ENCODE measurements around the gene SPATA24. TPM values are rescaled to one million over a fixed set of nuclear protein-coding genes. Genes with fewer than 3 reads are reported as not detected.

SPATA24 gene
- total and polyA plus RNA-seq, 2 of the 13 experiments (the other 11 are each of a cell fraction or from before 2014, with no cell fraction given), result 6.0 to 11.1 TPM

- TF ChIP-seq AGO2 (optimal IDR thresholded peaks at IDR 0.05; ENCODE audit: low read depth, low read length), result no peak
- no peak for TF ChIP-seq ZNF546 (CRISPR knock-in tag; conservative IDR thresholded peaks at IDR 0.05)
- TF ChIP-seq CEBPG (CRISPR knock-in tag; IDR thresholded peaks at IDR 0.05), result no peak
Observed at GRCh38 chr5:139378941-139379361, 24.9 kb downstream of the SPATA24 start (continued).

- ATAC-seq, result no peak
- H3K4me1 ChIP-seq (ENCODE audit: insufficient read depth, low read length), result peaks cover 29% of the 10 kb centered on the region
- no peaks in the 10 kb centered on the region for H4K20me1 ChIP-seq (ENCODE audit: insufficient read depth, low read length)
- POLR2A ChIA-PET, result no interaction called here
- CTCF ChIA-PET (ENCODE audit: low intra/inter-chr PET ratio, low total read pairs), result no interaction called here
- no peak for DNase-seq (ENCODE audit: low spot score)
- H3K36me3 ChIP-seq (replicated peaks in 1 of 2; ENCODE audit: control insufficient read depth in 1 of 2, insufficient read depth in 2 of 2, low read length in 2 of 2), result peaks cover 0 to 5% of the 10 kb centered on the region in 2 experiments; a peak in 2 of 5 replicates
- no peak overlapping the region for H3K9ac ChIP-seq (ENCODE audit: insufficient read depth, low read depth, low read length)
- H3K9me3 ChIP-seq (ENCODE audit: low read length), result no peaks in the 10 kb centered on the region
- no peak for TF ChIP-seq ZNF333 (CRISPR knock-in tag; IDR thresholded peaks at IDR 0.05; ENCODE audit: borderline replicate concordance)
- no peak for TF ChIP-seq SRSF9 (IDR thresholded peaks at IDR 0.05; ENCODE audit: borderline replicate concordance, insufficient read depth, low read depth, low read length, poor library complexity, severe bottlenecking)
- no peak for TF ChIP-seq BRCA1 (CRISPR knock-in tag; IDR thresholded peaks at IDR 0.05)
- TF ChIP-seq MXD1 (CRISPR knock-in tag; IDR thresholded peaks at IDR 0.05), result no peak
- H3K4me3 ChIP-seq (replicated peaks in 1 of 3; ENCODE audit: insufficient read depth in 1 of 3, low read depth in 2 of 3, low read length in 3 of 3), result no peak overlapping the region
- intact Hi-C loops (cut with micrococcal nuclease; ENCODE audit: unreplicated experiment) (no loop called here), in situ Hi-C loops (cut with HindIII; ENCODE audit: extremely low pct_ligation_motif_present, low pct_unique_long_range_greater_than_20kb) (no loop called here)
- H3K79me2 ChIP-seq (ENCODE audit: insufficient read depth, low read length), result peaks cover 6% of the 10 kb centered on the region
- WGBS (ENCODE audit: low lambda C conversion rate), result 97% methylated on average over 40 of the region's 47 CpGs
- no peak for FAIRE-seq
- H2AFZ ChIP-seq (ENCODE audit: low read length), result no peak overlapping the region
- BruUV-seq (replicated peaks), result no TSS peak
- no peak overlapping the region for H3K4me2 ChIP-seq (ENCODE audit: low read depth, low read length)
- no peak overlapping the region for H3K27ac ChIP-seq (ENCODE audit: extremely low read length, insufficient read depth, low read length)
- no peaks in the 10 kb centered on the region for H3K27me3 ChIP-seq (ENCODE audit: control insufficient read depth in 1 of 2, insufficient read depth in 2 of 2, low read length in 2 of 2)
Observed at GRCh38 chr5:139378101-139378825, 25.6 kb downstream of the SPATA24 start.

Measured in HepG2 (cell line).